IMR-90 (cell line): Measurements from ENCODE around the gene BCO2. TPM values are rescaled to one million over a fixed set of nuclear protein-coding genes. Genes with fewer than 3 reads are reported as not detected.

ENCODE experiments used
- ATAC-seq: fragments of 200-7000 bp; cut with Tn5 transposase; 2 replicates; pipeline ENCODE4 v1.9.1; 2020; ENCODE audit warnings: low read depth, mild to moderate bottlenecking, moderate library complexity
- BruUV-seq: library from RNA; stranded (reverse); fragments of 400-500 nt; replicated peaks from 2 replicates; lab custom pipeline; 2021; lab: Mats Ljungman, UMichigan
- CTCF ChIA-PET: fragments of 300-600 bp; formaldehyde crosslinking; extraction: SDS; loops from one replicate; lab custom pipeline; 2021; ENCODE audit warnings: antibody characterized with exemption; lab: Yijun Ruan, JAX
- POLR2A ChIA-PET: fragments of 300-600 bp; sonication (Branson Sonifier 250); formaldehyde crosslinking; loops from one replicate; lab custom pipeline; 2022; ENCODE audit warnings: antibody characterized with exemption; ENCODE audit not compliant: unreplicated experiment; lab: Charles Lee
- DNase-seq: peaks from one replicate; pipeline ENCODE4 v3.0.0; 2013
- H2AFZ ChIP-seq: replicated peaks from 2 replicates; pipeline ENCODE3; 2013; ENCODE audit warnings: low read length, mild to moderate bottlenecking; ENCODE audit not compliant: poor library complexity
- H2AK5ac ChIP-seq: 2 replicates; pipeline ENCODE4 v1.6.1; 2013; ENCODE audit warnings: low read depth, low read length, inconsistent platforms
- H2AK9ac ChIP-seq: replicated peaks from 2 replicates; pipeline ENCODE3; 2013; ENCODE audit warnings: mild to moderate bottlenecking, low read depth, low read length, moderate library complexity; ENCODE audit not compliant: poor library complexity
- H2BK120ac ChIP-seq: 2 replicates; pipeline ENCODE4 v1.6.1; 2013; ENCODE audit warnings: low read depth, low read length, inconsistent platforms
- H2BK15ac ChIP-seq: 3 replicates; pipeline ENCODE4 v1.6.1; 2013; ENCODE audit warnings: low read depth, low read length, inconsistent platforms
- H2BK20ac ChIP-seq: 2 replicates; pipeline ENCODE4 v1.6.1; 2013; ENCODE audit warnings: low read depth, mild to moderate bottlenecking, inconsistent platforms, low read length, moderate library complexity
- H2BK5ac ChIP-seq: 2 replicates; pipeline ENCODE4 v1.6.1; 2013; ENCODE audit warnings: mild to moderate bottlenecking, low read depth, low read length, inconsistent platforms; ENCODE audit not compliant: poor library complexity, severe bottlenecking
- H3K14ac ChIP-seq: replicated peaks from 2 replicates; pipeline ENCODE4 v1.6.1; 2013; ENCODE audit warnings: low read depth, low read length, inconsistent platforms
- H3K18ac ChIP-seq: 2 replicates; pipeline ENCODE4 v1.6.1; 2013; ENCODE audit warnings: low read depth, low read length, control low read depth
- H3K23ac ChIP-seq: 2 replicates; pipeline ENCODE4 v1.6.1; 2013; ENCODE audit warnings: low read depth, low read length, inconsistent platforms
- H3K27ac ChIP-seq: 2 replicates; pipeline ENCODE4 v1.5.1; 2013; ENCODE audit warnings: mild to moderate bottlenecking, control low read depth, low read length; ENCODE audit not compliant: insufficient read depth
- H3K27me3 ChIP-seq: 2 replicates; pipeline ENCODE4 v1.6.1; 2013; ENCODE audit warnings: low read length; ENCODE audit not compliant: control insufficient read depth, insufficient read depth
- H3K36me3 ChIP-seq: 2 replicates; pipeline ENCODE4 v1.6.1; 2013; ENCODE audit warnings: low read length, mixed read lengths; ENCODE audit not compliant: control insufficient read depth, insufficient read depth
- H3K4ac ChIP-seq: 2 replicates; pipeline ENCODE4 v1.6.1; 2013; ENCODE audit warnings: low read depth, low read length, inconsistent platforms
- H3K4me1 ChIP-seq: 2 replicates; pipeline ENCODE4 v1.6.1; 2013; ENCODE audit warnings: low read length, mixed read lengths; ENCODE audit not compliant: control insufficient read depth, insufficient read depth
- H3K4me2 ChIP-seq: 2 replicates; pipeline ENCODE4 v1.6.1; 2013; ENCODE audit warnings: low read depth, mild to moderate bottlenecking, control low read depth, low read length, moderate library complexity
- H3K4me3 ChIP-seq: 2 replicates; pipeline ENCODE4 v1.5.1; 2013; ENCODE audit warnings: low read depth, mild to moderate bottlenecking, control low read depth, low read length, moderate library complexity; ENCODE audit not compliant: insufficient read depth
- H3K56ac ChIP-seq: 2 replicates; pipeline ENCODE4 v1.6.1; 2013; ENCODE audit warnings: low read length, inconsistent platforms; ENCODE audit not compliant: insufficient read depth; ENCODE audit errors: extremely low read depth
- H3K79me1 ChIP-seq, 2 experiments: 2 replicates each; pipeline ENCODE4 v1.6.1; 2013; ENCODE audit warnings: low read length in 2 of 2, inconsistent platforms in 1 of 2, low read depth in 1 of 2
- H3K9ac ChIP-seq: 2 replicates; pipeline ENCODE4 v1.6.1; 2013; ENCODE audit warnings: low read depth, low read length, control low read depth
- H3K9me1 ChIP-seq: 2 replicates; pipeline ENCODE4 v1.6.1; 2013; ENCODE audit warnings: low read length, inconsistent platforms; ENCODE audit not compliant: insufficient read depth
- H3K9me3 ChIP-seq: 2 replicates; pipeline ENCODE4 v1.6.1; 2013; ENCODE audit warnings: low read length; ENCODE audit not compliant: control insufficient read depth, insufficient read depth
- H4K20me1 ChIP-seq: 2 replicates; pipeline ENCODE4 v1.6.1; 2013; ENCODE audit warnings: low read length, inconsistent platforms; ENCODE audit not compliant: insufficient read depth
- H4K5ac ChIP-seq: 2 replicates; pipeline ENCODE4 v1.6.1; 2013; ENCODE audit warnings: mild to moderate bottlenecking, low read depth, low read length, control low read depth
- H4K8ac ChIP-seq, 2 experiments: 2 replicates each; pipeline ENCODE4 v1.6.1; 2013; ENCODE audit warnings: low read depth in 2 of 2, low read length in 2 of 2, control low read depth in 1 of 2, inconsistent platforms in 1 of 2
- H4K91ac ChIP-seq: 2 replicates; pipeline ENCODE4 v1.6.1; 2013; ENCODE audit warnings: low read depth, low read length, inconsistent platforms; ENCODE audit not compliant: insufficient read depth
- BHLHE40 ChIP-seq: fragments of 150-350 bp; IDR thresholded peaks from 2 replicates; pipeline ENCODE4 v1.6.1; 2016; ENCODE audit warnings: mild to moderate bottlenecking, low read depth, low read length
- MAFK ChIP-seq: IDR thresholded peaks from 2 replicates; pipeline ENCODE4 v1.6.1; 2012; ENCODE audit warnings: low read depth, low read length, improper control_type of control experiment
- USF2 ChIP-seq: fragments of 150-350 bp; IDR thresholded peaks from 2 replicates; pipeline ENCODE4 v1.6.1; 2017; ENCODE audit warnings: mild to moderate bottlenecking, antibody characterized with exemption, low read length, low read depth
- whole genome bisulfite sequencing, 2 experiments: methylation state at CpG; one replicate each; pipeline versions ENCODE4 v1.1.5 to v1.1.7; 2013; ENCODE audit warnings: missing lambda C conversion rate in 2 of 2; ENCODE audit not compliant: insufficient read length in 1 of 2; ENCODE audit errors: extremely low coverage in 2 of 2; 5-methylcytosine and 5-hydroxymethylcytosine counted together
- dilution Hi-C: fragments of 300-500 bp; cut with HindIII; formaldehyde crosslinking; loops from one replicate; pipeline ENCODE4 v1.14.3; 2018; ENCODE audit warnings: low sequenced_read_pairs; ENCODE audit not compliant: unreplicated experiment
- in situ Hi-C: fragments of 300-500 bp; cut with MboI; formaldehyde crosslinking; loops from 3 replicates; pipeline ENCODE4 v1.14.3; 2019; ENCODE audit warnings: low sequenced_read_pairs, inconsistent platforms, mixed read lengths
- intact Hi-C: fragments of 100-400 bp; cut with micrococcal nuclease; formaldehyde crosslinking; loops from 2 replicates; pipeline ENCODE4 v1.10.0; 2022
- polyA plus RNA-seq, 3 experiments: library from polyadenylated mRNA; depleted of rRNA; stranded (reverse); fragments of >200 nt; gene quantifications; 2 replicates each; pipeline ENCODE4 v1.2.3, GENCODE V29; 2012; ENCODE audit warnings: low replicate concordance in 1 of 3
- total RNA-seq: library from RNA; depleted of rRNA; stranded (reverse); fragments of >200 nt; gene quantifications from 2 replicates; pipeline ENCODE4 v1.2.3, GENCODE V29; 2012

The BCO2 gene
- total and polyA plus RNA-seq, 2 of the 4 experiments (the other 2 are of a cell fraction), result 0.18 to 0.68 TPM

DNA sequence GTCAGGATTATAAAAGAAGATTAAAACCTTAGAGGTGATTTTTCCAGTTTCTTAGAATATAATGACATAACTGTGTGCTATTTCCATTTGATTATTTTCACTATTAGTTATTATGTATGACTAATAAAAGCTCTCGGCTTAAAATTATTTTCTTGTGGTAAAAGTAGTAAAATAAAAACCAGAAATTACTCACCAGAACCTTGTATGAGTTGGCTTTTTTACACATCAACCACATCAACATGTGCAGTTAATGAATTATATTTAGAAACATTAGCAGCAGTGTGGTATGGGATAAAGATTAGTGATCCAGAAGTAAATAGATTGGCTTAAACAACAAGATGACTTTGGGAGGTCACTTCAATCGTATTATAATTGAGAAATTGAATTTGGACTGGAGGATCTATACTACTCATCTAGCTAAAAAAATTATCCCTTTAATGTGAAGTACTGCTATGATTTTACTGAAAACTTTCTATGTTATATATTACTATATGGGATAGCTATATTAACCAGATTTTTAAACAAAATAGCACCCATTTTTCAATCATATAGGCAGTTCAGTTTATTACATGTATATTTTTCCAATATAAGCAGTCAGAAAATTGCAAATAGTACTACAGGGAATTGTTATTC lies 2.8 kb upstream of the BCO2 start:
- H3K4me2 ChIP-seq, result peak overlapping the region; percentile 24; the same call in 1 of the 2 replicates
- H3K36me3 ChIP-seq, result no peaks in the 10 kb centered on the region
- CTCF ChIA-PET, result interaction anchor here (0.7 to 1.2 kb wide), 2 partner anchors 59 to 1117 kb away, joined by 3 to 6 read pairs; no protein-coding TSS in a partner anchor
- no peak overlapping the region for H3K9ac ChIP-seq
- H2AFZ ChIP-seq, result no peak overlapping the region
- H3K23ac ChIP-seq, result no peak overlapping the region
- no peak overlapping the region for H4K91ac ChIP-seq
- H2AK9ac ChIP-seq, result no peak overlapping the region
- TF ChIP-seq BHLHE40 (peak; percentile 73), USF2 (no peak), MAFK (peak; percentile 5; the same call in 1 of the 2 replicates)
- H4K5ac ChIP-seq, result no peak overlapping the region
- no peak overlapping the region for H3K14ac ChIP-seq
- peaks cover 4% of the 10 kb centered on the region; the same call in 1 of the 2 replicates for H3K4me1 ChIP-seq
- no TSS peak for BruUV-seq
- intact Hi-C loops (no loop called here), dilution Hi-C loops (no loop called here), in situ Hi-C loops (no loop called here)
- H3K4ac ChIP-seq, result no peak overlapping the region
- no CpG with 5 or more reads among the region's 2 CpGs for WGBS, 2 experiments
- H3K9me1 ChIP-seq, result no peaks in the 10 kb centered on the region
- no peak overlapping the region for H2BK20ac ChIP-seq
- no peak overlapping the region for H3K4me3 ChIP-seq
- no peak overlapping the region for H3K56ac ChIP-seq
- H2BK15ac ChIP-seq, result no peak overlapping the region
- ATAC-seq, result no peak
- H3K27ac ChIP-seq, result no peak overlapping the region
- no peak overlapping the region for H4K8ac ChIP-seq
- no peak overlapping the region for H2AK5ac ChIP-seq
- no peak overlapping the region for H3K18ac ChIP-seq
- H3K79me1 ChIP-seq, result no peaks in the 10 kb centered on the region
- H2BK120ac ChIP-seq, result no peak overlapping the region
- no peak overlapping the region for H2BK5ac ChIP-seq
- peak; percentile 69 for DNase-seq
- no peaks in the 10 kb centered on the region for H4K20me1 ChIP-seq
- H3K9me3 ChIP-seq, result no peaks in the 10 kb centered on the region
- no peaks in the 10 kb centered on the region; the same call in 1 of the 2 replicates for H3K27me3 ChIP-seq
- POLR2A ChIA-PET, result no interaction called here
